ENCODE data around the gene KLF13.

The KLF13 gene

DNA sequence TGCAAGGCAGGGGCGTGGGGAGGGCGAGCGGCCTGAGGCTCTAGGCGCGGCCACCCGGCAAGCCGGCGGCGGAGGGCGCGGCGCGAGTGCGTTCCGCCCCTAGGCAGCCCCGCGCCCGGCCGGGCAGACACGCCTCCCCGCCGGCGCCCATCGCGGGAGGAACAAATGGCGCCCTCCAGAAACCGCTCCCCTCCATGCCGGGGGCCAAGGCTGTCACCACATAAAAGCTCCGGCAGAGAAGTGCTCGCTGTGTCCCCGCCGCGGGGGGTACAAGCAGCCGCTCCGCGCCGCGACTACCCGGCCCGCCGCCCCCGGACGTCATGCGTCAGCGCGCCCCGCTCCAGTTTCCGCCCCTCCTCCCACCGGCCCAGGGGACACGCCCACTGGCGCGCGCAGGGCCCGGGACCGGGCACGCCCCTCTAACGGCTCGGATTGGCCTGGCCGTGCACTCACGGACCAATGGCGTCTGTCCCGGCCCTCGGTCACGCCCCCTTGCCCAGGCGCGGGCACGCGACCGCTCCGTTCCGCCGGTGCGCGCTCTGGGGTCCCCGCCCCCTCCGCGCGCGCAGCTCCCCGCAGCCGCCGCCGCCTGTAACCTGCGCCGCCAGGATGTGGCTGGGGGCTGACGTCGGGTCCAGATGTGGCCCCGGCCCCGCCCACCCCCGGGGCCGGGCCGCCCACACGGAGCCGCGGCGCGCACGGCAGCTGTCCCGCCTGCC is at the start of gene KLF13:
Gene KLF13 (plus strand): TSS at position 680 of the 719 bp plus-strand sequence. CDS start 378 bp downstream, outside the sequence.
- DNase-seq (ENCODE audit: low read depth), result peak; percentile 99

GRCh38 chr15:31277335-31278060 is 49.1 kb upstream of the KLF13 start:
- DNase-seq (ENCODE audit: low read depth), result no peak

DNA sequence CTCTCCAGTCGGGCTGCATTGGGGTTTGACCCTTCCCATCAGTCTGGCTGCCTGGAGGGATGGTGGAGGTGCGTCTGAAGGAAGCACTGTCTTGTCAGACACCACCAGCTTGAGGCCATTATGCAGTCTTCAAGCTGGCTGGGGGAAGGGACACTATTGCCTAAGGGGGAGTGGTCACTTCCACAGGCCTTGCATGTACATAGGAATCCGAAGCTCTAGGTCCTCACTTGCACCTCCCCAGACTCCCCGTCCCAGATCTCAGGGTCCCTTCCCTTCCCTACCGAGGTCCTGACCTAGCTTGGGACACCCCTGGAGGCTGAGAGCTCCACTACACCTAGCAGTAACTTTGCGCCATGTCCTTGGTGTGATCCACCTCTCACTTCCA is 48.6 kb upstream of the KLF13 start:
- no peak for DNase-seq (ENCODE audit: low read depth)

DNA sequence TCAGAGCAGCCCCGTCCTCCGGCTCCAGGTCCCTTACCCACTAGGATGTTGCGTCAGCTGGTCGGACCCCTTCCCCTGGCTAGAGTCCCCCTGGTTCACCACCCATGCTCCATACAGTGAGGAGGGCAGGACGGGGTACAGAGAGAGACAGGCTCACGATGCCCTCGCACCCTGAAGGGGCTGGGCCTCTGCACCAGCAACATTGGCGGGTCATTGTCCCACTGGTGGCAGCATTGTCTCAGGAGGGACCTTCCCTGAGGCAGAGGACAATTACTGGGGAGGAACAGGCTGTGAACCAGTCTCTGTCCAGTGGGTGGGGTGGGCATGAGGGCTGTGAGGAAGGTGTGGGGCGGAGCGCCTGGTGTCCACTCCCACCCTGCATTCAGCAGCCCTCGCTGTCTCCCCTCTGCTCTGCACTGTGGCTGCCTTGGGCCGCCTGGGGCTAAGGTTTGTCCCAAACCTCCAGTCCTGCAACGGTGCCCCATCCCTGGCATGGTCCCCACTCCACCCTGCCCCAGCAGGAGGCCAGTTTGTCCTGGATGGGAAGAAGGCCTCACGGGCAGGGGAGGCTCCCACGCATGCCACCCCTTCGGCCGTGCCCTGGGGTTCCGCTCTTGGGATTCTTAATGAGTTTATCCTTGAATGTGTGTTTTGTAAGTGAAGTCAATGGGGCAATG is 48.0 kb upstream of the KLF13 start:
- DNase-seq (ENCODE audit: low read depth), result no peak

DNA sequence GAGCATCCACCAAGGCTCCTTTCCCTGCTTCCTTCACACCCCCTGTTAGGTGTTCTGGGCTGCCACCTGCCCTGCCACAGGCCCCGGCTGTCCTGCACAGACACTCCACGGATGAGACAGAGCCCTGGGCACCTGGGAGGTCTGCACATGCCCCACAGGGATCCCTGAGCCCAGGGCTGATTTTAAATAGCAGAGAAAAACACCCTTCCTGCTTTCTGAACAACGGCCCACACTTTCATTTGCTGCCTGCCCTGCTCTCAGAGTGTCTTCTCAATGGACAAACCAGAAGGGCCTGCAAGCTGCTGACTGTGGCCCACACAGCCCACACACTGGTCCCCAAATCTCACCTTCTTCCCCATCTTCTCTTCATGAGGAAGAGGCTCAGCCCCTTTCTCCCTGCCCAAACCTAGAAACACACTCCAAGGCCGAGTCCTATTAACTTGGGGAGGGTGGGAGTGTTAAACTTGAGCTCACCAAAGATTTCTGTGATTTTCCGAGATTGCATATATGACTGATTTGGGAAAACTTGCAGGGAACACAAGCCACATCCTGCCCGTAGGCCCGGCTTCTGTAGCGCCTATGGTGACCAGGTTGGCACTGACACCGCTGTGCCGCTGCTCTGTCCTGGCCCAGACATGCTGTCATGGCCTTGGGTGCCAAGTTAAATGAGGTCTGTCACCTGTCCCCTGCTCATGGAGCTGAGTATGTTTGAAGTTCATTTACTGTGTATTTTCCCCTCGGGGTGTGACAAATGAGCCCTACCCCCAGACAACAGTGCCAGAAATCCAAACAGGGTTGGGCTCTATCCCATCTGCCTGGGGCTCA is 47.2 kb upstream of the KLF13 start:
- no peak for DNase-seq (ENCODE audit: low read depth)

- no peak for DNase-seq (ENCODE audit: low read depth)
Measured at GRCh38 chr15:31280046-31280830, 46.4 kb upstream of the KLF13 start.

GRCh38 chr15:31280831-31281216 is 45.8 kb upstream of the KLF13 start:
- no peak for DNase-seq (ENCODE audit: low read depth)

- DNase-seq (ENCODE audit: low read depth), result no peak
Measured at GRCh38 chr15:31283043-31283442, 43.6 kb upstream of the KLF13 start.

- no peak for DNase-seq (ENCODE audit: low read depth)
Measured at GRCh38 chr15:31285772-31286261, 40.8 kb upstream of the KLF13 start.

DNA sequence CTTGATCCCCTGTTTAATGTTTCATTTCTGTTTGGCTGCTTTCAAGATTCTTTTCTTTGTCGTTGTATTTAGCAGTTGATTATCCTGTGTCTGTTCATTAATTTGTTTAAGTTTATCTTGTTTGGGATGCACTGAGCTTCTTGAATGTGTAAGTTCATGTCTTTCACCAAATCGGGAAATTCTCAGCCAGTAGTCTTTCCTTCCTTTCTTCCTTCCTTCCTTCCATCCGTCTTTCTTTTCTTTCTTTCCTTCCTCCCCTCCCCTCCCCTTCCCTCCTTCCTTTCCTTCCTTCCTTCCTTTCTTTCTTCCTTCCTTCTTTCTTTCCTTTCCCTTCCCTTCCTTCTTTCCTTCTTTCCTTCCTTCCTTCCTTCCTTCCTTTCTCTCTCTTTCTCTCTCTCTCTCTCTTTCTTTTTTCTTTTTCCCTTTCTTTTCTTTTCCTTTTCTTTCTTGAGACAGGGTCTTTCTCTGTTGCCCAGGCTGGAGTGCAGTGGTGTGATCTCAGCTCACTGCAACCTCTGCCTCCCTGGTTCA is 35.5 kb upstream of the KLF13 start:
- no peak for DNase-seq (ENCODE audit: low read depth)

- no peak for DNase-seq (ENCODE audit: low read depth)
Measured at GRCh38 chr15:31292391-31293015, 34.1 kb upstream of the KLF13 start.

DNA sequence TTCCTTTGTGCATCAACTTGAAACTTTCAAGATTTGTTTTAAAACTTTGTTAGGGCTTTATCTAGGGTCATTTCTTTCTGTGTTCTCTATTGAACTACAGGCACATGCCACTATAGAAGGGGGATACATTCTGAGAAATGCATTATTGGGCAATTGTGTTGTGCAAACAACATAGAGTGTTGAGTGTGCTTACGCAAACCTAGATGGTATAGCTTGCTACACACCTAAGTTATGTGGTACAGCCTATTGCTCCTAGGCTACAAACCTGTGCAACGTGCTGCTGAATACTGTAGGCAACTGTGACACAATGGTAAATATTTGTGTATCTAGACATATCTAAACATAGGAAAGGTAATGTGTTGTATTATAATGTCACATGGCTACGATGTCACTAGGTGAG is 33.0 kb upstream of the KLF13 start:
- no peak for DNase-seq (ENCODE audit: low read depth)

- DNase-seq (ENCODE audit: low read depth), result no peak
Measured at GRCh38 chr15:31294067-31294466, 32.6 kb upstream of the KLF13 start.

DNA sequence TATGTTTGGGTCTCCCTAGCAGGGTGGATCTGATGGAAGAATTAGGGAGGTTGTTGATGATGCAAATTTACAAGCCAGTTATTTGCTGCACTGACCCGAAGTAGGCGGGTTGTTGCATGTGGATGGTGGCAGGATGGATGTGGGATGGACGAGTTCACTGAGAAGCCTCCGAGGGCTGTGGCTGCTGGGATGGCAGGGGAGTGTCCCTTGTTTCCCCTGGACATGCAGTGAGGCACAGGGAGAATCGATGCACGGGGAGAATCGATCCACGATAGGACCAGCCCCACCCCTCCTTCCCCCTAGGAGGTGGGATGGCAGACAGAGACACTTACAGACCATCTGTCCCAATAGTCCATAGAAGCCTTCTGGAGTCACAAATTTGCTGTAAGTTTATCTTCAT is 31.0 kb upstream of the KLF13 start:
- DNase-seq (ENCODE audit: low read depth), result no peak

DNA sequence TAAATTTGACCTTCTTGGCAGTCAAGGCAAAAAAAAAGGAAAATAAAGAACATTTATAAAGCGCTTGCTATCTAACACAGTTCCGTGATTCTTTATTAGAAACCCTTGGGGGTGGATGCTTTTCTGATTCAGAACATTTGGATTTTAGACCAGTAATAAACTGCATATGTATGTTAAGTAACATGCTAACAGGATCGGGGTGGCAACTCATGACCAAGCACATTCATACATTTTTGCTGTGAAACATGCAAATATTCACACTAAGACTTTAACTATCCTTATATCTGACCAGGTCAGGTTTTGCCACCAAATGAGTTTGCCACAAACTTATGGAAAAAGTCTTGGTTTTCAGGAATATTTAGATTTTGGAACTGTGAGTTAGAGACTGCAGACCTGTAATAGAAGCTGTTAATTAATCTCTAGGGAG is 30.4 kb upstream of the KLF13 start:
- DNase-seq (ENCODE audit: low read depth), result no peak

DNA sequence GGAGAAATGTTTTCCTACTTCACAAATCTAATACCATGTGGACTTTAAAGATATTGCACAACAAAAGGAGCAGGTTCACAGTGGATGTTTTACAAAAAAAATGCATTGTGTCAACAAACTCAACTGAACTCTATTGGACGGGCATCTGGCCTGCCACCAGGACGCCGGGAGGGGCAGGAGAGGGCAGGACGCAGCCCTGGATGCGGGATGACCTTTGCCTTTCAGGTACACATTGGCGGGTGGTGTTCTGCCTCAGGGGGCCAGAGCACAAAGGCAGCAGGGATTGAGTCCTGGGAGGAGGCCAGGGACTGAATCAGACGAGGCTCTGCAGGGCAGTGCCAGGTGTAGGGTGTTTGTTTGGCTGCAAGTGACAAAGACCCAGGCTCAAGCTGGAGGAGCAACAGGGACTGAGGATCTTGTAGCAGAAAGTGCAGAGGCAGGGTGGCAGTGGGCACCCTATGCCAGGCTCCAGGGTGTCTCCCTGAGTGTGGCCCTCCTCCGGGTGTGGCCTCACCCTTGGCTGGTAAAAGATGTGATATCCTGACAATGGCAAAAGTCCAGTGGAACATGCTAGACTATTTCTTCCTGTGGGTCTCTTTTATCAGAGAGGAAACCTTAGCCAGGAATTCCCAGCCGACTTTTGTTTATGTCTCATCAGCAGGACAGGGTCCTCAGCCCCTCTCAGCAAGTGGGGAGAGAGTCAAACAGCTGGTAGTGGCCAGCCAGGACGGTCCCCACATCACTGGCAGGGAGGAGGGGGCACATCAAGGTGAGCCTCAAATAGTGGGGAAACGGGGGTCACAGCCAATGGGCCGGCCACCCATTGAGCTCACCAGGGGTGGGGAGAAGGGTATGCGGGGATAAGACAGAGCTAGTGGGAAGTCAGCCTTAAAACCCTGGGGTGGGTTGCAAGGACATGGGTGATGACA is 29.7 kb upstream of the KLF13 start:
- no peak for DNase-seq (ENCODE audit: low read depth)

- no peak for DNase-seq (ENCODE audit: low read depth)
Measured at GRCh38 chr15:31297575-31298456, 28.8 kb upstream of the KLF13 start.

- no peak for DNase-seq (ENCODE audit: low read depth)
Measured at GRCh38 chr15:31298707-31299172, 27.9 kb upstream of the KLF13 start.
